Fibroblast of lung (primary cell): ENCODE measurements around the gene MKI67. TPM values are rescaled to one million over a fixed set of nuclear protein-coding genes. Genes with fewer than 3 reads are reported as not detected.
A peak's percentile ranks its signal among the peaks of the same experiment; 100 is the strongest.

Experiments
- DNase-seq, 2 donors: peaks; one replicate each; pipeline versions ENCODE4 v3.0.0 to v3.0.0-alpha.2; 2010; ENCODE audit warnings: low read depth in 2 of 2
- H2AFZ ChIP-seq: 2 replicates; pipeline ENCODE4 v1.5.1; 2012; ENCODE audit warnings: low read length, control low read depth, inconsistent platforms
- H3K27ac ChIP-seq: 2 replicates; pipeline ENCODE4 v1.5.1; 2011; ENCODE audit warnings: low read length, control low read depth; ENCODE audit not compliant: insufficient read depth
- H3K27me3 ChIP-seq: 2 replicates; pipeline ENCODE4 v1.5.1; 2011; ENCODE audit warnings: mild to moderate bottlenecking, low read length; ENCODE audit not compliant: control insufficient read depth, insufficient read depth
- H3K36me3 ChIP-seq: 2 replicates; pipeline ENCODE4 v1.5.1; 2011; ENCODE audit warnings: low read length; ENCODE audit not compliant: control insufficient read depth, insufficient read depth
- H3K4me1 ChIP-seq: 2 replicates; pipeline ENCODE4 v1.5.1; 2011; ENCODE audit warnings: low read length; ENCODE audit not compliant: control insufficient read depth, insufficient read depth; ENCODE audit errors: extremely low read depth
- H3K4me2 ChIP-seq: 2 replicates; pipeline ENCODE4 v1.5.1; 2011; ENCODE audit warnings: low read length, control low read depth; ENCODE audit not compliant: insufficient read depth; ENCODE audit errors: extremely low read depth
- H3K4me3 ChIP-seq, 4 experiments: fragments of 200-600 bp in 1 of 4; sonication (generic) in 1 of 4; replicated peaks in 1 of 4; 2 replicates each; pipeline ENCODE4 v1.5.1; 2011 to 2016; ENCODE audit warnings: low read length in 4 of 4, low read depth in 3 of 4, mild to moderate bottlenecking in 3 of 4, control low read depth in 2 of 4, inconsistent platforms in 1 of 4, mixed read lengths in 1 of 4; ENCODE audit not compliant: insufficient read depth in 1 of 4; ENCODE audit errors: control extremely low read depth in 1 of 4
- H3K79me2 ChIP-seq: 2 replicates; pipeline ENCODE4 v1.5.1; 2012; ENCODE audit warnings: mild to moderate bottlenecking, low read length, inconsistent platforms; ENCODE audit not compliant: control insufficient read depth, insufficient read depth
- H3K9ac ChIP-seq: 2 replicates; pipeline ENCODE4 v1.5.1; 2011; ENCODE audit warnings: mild to moderate bottlenecking, low read length, control low read depth; ENCODE audit not compliant: insufficient read depth
- H3K9me3 ChIP-seq: 2 replicates; pipeline ENCODE4 v1.5.1; 2012; ENCODE audit warnings: low read depth, low read length; ENCODE audit not compliant: control insufficient read depth, insufficient read depth
- H4K20me1 ChIP-seq: 2 replicates; pipeline ENCODE4 v1.5.1; 2011; ENCODE audit warnings: low read length; ENCODE audit not compliant: control insufficient read depth, insufficient read depth; ENCODE audit errors: extremely low read depth
- EZH2 ChIP-seq: IDR thresholded peaks from 2 replicates; pipeline ENCODE4 v1.5.1; 2012; ENCODE audit warnings: low read length, control low read depth, mild to moderate bottlenecking; ENCODE audit errors: missing control alignments
- polyA plus RNA-seq, 2 donors: library from polyadenylated mRNA; depleted of rRNA in 1 of 2; stranded (reverse) in 1 of 2; unstranded in 1 of 2; fragments of >200 nt; gene quantifications; 2 replicates each; pipeline ENCODE4 v1.2.1, GENCODE V29; 2011 to 2012; ENCODE audit warnings: missing spikeins in 1 of 2
- total RNA-seq: library from RNA; depleted of rRNA; stranded (reverse); fragments of >200 nt; gene quantifications from 2 replicates; pipeline ENCODE4 v1.2.1, GENCODE V29; 2014
- TF ChIP-seq, protein P1 (sequence below), 2 donors: IDR thresholded peaks in 1 of 2; conservative IDR thresholded peaks in 1 of 2; 1 replicate in 1 of 2; 2 replicates in 1 of 2; pipeline ENCODE4 v1.5.1; 2011 to 2012; ENCODE audit warnings: low read length in 2 of 2, control low read depth in 1 of 2, inconsistent platforms in 1 of 2, low read depth in 1 of 2, mild to moderate bottlenecking in 1 of 2

The MKI67 gene
- total and polyA plus RNA-seq, 2 donors (not counting 1 experiment from before 2014, with no cell fraction given) = 4.3 to 6.4 TPM

DNA sequence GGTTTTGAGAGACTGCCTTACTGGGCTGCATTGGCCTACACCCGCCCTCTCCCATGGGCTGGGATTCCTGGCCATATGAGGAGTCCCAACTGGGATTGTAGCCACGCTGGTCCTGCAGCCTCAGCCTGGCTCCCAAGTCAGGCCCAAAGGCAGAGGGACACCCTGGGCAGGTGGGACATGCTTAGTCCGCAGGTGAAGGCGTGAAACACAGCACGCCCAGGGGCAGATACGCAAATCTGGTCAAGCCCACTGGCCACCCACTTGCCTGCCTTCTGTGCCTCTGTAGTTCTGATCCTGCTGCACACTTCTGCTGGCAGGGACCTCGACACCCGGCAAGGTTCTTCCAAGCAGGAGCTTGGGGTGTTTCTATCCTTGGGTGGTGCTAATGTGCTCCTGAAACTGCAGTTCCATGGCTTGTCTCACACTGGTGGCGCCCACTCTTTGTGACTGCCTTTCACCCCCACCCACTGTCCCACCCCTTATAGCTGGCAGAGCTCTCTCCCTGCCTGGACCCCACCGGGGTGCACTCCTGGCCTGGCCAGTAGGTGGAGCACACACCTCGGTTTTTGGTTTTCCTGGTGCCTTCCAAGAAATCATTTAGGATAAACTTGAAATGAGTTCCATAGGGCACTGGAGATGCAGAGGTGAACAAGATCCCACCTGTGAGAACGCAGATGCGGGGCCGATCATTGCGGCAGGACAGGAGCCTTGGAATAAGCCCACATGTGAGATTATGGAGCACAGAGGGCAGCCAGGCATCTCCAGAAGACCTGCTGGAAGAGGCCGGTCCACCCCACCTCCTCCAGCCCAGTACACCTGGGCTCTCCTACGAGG, 47.9 kb downstream of the MKI67 start:
- H3K36me3 ChIP-seq = no peaks in the 10 kb centered on the region

DNA sequence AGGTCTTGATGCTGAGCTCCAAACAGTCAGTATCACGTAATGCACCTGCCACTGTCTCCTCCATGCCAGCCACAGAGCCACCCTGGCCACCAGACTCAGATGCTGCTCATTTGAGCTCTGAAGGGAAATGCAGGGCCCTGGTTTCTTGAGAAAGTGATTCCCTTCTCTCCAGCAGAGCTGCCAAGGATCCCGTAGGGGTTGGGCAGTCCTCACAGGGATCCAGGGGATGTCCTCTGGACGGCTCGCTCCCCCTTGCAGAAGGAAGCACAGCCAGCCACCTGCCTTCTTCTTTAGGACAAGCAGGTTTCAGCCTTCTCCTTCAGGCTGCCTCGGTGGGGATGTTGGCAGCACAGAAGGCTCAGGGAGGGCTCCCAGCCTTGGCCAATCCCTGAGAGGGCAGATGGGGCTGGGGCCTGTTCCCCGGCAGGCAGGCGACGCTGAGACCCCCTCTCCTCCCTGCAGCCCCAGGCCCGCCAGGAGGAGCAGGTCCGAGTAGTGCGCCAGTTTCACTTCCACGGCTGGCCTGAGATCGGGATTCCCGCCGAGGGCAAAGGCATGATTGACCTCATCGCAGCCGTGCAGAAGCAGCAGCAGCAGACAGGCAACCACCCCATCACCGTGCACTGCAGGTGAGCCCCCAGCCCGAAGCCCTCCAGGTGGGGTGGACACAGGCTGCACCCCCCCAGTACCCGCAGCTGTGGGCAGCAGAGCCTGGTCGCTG, 48.9 kb downstream of the MKI67 start:
- Histone ChIP-seq H3K4me2 (no peak overlapping the region), H2AFZ (no peak overlapping the region), H3K4me3 (no peak overlapping the region), H3K79me2 (no peaks in the 10 kb centered on the region), H3K9ac (no peak overlapping the region), H3K9me3 (no peaks in the 10 kb centered on the region), H3K27ac (no peak overlapping the region), H3K36me3 (no peaks in the 10 kb centered on the region), H3K4me1 (no peaks in the 10 kb centered on the region), H3K27me3 (no peaks in the 10 kb centered on the region), H4K20me1 (no peaks in the 10 kb centered on the region)
- TF ChIP-seq, protein P1, sequence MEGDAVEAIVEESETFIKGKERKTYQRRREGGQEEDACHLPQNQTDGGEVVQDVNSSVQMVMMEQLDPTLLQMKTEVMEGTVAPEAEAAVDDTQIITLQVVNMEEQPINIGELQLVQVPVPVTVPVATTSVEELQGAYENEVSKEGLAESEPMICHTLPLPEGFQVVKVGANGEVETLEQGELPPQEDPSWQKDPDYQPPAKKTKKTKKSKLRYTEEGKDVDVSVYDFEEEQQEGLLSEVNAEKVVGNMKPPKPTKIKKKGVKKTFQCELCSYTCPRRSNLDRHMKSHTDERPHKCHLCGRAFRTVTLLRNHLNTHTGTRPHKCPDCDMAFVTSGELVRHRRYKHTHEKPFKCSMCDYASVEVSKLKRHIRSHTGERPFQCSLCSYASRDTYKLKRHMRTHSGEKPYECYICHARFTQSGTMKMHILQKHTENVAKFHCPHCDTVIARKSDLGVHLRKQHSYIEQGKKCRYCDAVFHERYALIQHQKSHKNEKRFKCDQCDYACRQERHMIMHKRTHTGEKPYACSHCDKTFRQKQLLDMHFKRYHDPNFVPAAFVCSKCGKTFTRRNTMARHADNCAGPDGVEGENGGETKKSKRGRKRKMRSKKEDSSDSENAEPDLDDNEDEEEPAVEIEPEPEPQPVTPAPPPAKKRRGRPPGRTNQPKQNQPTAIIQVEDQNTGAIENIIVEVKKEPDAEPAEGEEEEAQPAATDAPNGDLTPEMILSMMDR (conservative IDR thresholded peaks at IDR 0.05 in 1 of 2, IDR thresholded peaks at IDR 0.05 in 1 of 2; ENCODE audit: low read depth in 1 of 2, low read length in 2 of 2) = no peak
- TF ChIP-seq EZH2 = no peak
- DNase-seq = no peak

More for the DNA sequence above, 47.9 kb downstream of the MKI67 start:
- H3K4me2 ChIP-seq = no peak overlapping the region
- H3K4me1 ChIP-seq = no peaks in the 10 kb centered on the region
- H4K20me1 ChIP-seq = no peaks in the 10 kb centered on the region
- H3K4me3 ChIP-seq = no peak overlapping the region
- DNase-seq = peak; percentile 13 to 51
- H2AFZ ChIP-seq = no peak overlapping the region
- H3K79me2 ChIP-seq = no peaks in the 10 kb centered on the region
- no peak overlapping the region for H3K27ac ChIP-seq
- TF ChIP-seq EZH2 = no peak
- TF ChIP-seq, protein P1 (conservative IDR thresholded peaks at IDR 0.05 in 1 of 2, IDR thresholded peaks at IDR 0.05 in 1 of 2; ENCODE audit: low read depth in 1 of 2, low read length in 2 of 2) = peak; percentile 76 to 79
- no peaks in the 10 kb centered on the region for H3K9me3 ChIP-seq
- no peak overlapping the region for H3K9ac ChIP-seq
- no peaks in the 10 kb centered on the region for H3K27me3 ChIP-seq

DNA sequence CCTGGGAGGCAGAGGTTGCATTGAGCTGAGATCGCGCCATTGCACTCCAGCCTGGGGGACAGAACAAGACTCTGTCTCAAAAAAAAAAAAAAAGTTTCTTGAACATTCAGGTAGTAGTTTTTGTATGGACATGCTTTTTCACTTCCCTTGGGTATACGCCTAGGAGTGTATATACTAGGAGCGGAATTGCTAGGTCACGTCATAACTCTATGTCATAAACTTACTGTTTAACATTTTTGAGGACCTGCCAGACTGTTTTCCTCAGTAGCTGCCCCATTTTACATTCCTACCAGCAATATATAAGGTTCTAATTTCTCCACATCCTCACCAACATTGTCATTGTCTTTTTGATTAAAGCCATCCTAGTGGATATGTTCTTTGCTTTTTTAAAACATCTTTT, 51.6 kb downstream of the MKI67 start:
- Histone ChIP-seq H3K27ac (no peak overlapping the region), H3K27me3 (no peaks in the 10 kb centered on the region), H3K4me3 (no peak overlapping the region), H4K20me1 (no peaks in the 10 kb centered on the region), H3K79me2 (no peaks in the 10 kb centered on the region), H3K4me1 (no peaks in the 10 kb centered on the region), H2AFZ (no peak overlapping the region), H3K36me3 (no peaks in the 10 kb centered on the region), H3K9ac (no peak overlapping the region), H3K9me3 (no peaks in the 10 kb centered on the region), H3K4me2 (no peak overlapping the region)
- TF ChIP-seq, protein P1 (conservative IDR thresholded peaks at IDR 0.05 in 1 of 2, IDR thresholded peaks at IDR 0.05 in 1 of 2; ENCODE audit: low read depth in 1 of 2, low read length in 2 of 2) = no peak
- no peak for TF ChIP-seq EZH2
- no peak for DNase-seq
